GM15510 (cell line): ENCODE data around the gene NCK1.

Experiments used
- POLR2A ChIP-seq: IDR thresholded peaks from 3 replicates; pipeline ENCODE4 v1.6.1; 2011; ENCODE audit warnings: borderline replicate concordance; ENCODE audit not compliant: insufficient read length; ENCODE audit errors: extremely low read depth

The NCK1 gene

DNA sequence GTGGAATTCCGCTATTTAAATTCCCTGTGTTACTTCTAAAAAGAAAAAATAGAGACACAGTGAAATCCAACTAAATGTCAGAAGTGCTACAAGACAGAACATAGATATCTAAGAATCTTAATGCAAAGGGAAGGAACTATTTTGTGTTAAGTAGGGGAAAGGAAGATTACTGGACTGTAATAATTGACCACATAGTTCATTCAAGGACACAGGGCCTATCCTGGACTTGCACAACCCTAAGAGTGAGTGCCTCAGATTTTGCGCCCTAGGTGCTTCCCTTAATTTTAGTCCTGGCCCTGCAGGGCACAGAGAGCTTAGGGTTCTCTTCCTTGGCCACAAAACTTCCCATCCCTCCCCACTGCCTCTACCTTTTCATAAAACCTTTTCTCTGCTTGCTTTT, 92.2 kb downstream of the NCK1 start:
- no peak for TF ChIP-seq POLR2A

DNA sequence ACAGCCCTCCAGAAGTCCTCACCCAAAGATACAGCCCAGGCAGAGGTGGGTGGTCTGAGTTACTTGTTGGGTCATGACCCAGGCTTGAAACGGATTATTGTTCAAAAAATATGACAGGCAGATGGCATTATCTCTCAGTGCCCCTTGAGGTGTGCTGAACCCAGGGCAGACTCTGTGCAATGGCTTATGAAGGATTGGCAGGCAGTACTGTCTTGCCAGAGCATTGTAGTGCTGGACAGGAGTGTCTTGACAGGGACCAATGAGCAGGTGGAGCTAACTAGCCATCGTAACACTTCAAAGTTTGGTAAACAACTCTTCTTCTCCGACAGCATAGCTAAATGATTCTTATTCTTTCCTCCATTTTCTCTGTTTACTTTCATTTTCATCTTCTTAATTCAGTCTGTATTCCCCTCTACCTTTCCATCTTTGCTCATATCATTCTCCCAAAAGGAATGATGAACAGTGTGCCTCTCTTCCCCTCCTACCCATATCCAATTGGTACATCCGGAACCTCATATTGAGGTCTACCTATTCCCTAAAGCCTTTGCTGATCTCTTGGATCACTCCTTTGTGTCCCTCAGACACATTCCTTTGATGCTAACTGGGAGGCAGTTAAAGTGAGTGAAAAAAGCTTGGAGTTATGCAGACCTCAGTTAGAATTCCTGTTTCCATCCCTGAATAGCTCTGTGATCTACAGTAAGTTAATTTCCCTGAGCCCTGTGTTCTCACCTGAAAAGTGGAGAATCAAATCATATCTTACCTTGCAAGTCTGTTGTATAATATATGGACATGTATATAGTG, 93.2 kb downstream of the NCK1 start:
- TF ChIP-seq POLR2A = no peak

DNA sequence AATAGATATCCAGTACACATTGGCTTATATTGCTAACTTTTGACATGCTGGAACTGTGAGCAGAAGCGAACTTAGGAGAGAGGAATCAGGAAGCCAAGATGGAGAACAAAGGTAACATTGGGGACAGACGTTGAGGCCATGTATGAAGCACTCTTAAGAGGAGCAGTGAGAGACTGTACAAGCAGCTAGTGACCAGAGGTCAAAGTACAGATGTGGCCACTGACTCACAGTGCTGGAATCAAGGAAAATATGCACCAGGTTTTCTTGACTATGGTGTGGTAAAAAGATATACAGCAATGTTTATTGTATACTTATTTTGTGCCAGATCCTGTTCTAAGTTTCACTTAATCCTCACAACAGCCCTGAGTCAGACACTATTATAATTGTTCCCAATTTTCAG, 93.8 kb downstream of the NCK1 start:
- no peak for TF ChIP-seq POLR2A

DNA sequence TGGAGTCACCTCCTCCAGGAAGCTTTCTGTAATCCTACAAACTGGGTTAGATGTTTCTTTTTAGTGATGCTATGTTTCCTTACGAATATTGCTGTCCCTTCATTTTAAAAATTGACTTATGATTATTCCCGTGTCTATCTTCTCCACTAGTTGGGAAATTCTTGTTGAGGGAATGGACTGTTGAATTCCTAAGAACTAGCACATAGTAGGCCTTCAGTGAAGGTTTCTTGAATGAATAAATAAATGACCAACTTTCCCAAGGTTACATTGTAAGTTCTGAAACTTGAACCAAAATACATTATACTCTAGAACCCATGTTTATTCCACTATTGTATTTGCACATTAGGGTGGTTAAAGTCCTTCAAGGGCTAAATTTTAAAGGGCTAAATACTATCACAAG, 95.0 kb downstream of the NCK1 start:
- no peak for TF ChIP-seq POLR2A

DNA sequence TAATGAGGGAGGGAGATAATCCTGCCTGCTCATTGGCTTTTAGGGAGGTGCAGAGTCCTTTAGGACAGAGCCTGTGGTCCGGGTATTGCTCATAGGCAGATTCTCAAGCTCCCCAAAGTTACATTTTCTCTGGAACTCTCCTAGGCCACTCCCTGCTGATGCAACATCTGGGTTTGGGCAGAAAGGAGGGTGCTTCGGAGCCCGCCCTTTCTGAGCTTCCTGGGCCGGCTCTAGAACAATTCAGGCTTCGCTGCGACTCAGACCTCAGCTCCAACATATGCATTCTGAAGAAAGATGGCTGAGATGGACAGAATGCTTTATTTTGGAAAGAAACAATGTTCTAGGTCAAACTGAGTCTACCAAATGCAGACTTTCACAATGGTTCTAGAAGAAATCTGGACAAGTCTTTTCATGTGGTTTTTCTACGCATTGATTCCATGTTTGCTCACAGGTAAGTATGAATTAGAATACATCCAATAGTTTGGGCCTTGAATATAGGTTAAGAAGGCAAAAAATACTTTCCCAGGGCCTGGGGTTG, 95.8 kb downstream of the NCK1 start, which contains the start of gene IL20RB:
Gene IL20RB, plus strand, starts transcription at position 233 of the 538 bp plus-strand sequence. Its CDS starts 131 bp downstream, at position 364.
- no peak for TF ChIP-seq POLR2A

DNA sequence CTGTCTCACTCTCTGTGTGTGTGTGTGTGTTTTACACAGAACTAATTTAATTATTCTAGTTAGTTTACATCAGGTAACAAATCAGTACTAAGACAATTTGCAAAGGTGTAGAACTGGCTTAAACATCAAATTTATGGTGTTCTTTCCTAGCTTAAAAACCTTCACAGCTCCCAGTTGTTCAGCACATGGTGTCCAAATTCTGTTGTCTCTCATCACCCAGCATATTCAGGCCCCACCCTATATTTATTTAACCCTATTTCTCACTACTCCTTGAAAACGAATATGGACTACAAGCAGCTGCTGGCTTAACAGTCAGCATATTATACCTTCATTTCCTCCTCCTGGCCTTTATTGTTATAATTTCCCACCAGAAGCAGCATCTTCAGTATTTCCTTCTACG, 96.9 kb downstream of the NCK1 start:
- no peak for TF ChIP-seq POLR2A

DNA sequence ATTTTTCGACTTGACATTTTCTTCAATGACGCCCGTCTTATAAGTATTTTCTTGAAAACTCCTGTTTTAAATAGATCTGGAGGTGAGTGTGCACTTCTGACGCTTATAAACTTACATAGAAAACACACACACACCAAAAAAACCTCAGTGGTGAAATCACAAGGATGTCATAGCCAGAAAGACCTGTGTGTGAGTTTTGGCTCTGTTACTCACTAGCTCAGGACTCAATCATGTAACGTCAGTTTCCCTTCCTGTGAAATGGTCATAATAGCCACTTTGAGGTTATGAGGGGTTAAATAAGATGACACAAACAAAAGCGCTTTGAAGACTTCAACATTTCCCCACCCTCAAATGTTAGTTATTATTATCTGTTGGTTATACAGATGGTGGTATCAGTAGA, 97.6 kb downstream of the NCK1 start:
- TF ChIP-seq POLR2A = no peak

DNA sequence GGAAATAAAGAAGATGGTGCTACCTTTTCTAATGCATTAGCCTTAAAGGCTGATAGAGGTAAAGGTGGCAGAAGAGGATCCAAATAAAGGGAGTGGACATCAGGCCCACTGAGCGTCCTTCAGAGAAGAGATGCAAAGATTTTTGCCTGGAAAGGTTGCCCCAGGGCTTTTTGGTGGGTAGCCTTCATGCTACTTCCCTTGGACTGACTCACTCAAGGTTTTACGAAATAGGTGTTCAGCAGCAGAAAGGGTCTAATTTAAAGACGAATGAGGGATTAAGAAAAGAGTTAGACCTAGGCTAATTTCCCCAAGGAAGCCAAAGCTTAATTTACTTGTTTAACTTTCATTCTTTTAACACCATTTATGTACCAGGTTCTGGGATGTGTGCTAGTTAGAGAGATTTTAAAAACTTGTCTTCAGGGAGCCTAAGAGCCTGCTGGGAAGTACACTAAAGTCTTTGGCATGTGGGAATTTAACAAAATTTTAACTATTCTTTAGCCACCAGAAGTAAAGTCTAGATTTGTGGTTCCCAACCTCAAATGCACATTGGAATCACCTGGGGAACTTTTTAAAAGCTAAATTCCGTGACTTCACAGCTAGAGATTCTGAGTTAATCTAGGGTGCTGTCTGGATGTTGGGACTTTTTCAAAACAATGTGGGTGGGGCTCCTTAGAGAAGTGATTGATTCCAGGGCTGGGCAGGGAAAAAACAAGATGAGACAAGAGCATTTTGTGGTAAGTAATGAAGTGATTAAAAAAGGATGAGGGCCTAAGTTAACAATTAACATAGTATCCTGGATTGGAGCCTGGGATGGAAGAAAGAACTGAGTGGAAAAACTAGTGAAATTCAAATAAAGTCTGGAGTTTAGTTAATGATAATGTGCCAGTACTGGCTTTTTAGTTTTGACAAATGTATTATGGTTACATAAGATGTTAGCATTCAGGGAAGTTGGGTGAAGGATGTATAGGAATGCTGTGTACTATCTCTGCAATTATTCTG, 99.1 kb downstream of the NCK1 start:
- no peak for TF ChIP-seq POLR2A

DNA sequence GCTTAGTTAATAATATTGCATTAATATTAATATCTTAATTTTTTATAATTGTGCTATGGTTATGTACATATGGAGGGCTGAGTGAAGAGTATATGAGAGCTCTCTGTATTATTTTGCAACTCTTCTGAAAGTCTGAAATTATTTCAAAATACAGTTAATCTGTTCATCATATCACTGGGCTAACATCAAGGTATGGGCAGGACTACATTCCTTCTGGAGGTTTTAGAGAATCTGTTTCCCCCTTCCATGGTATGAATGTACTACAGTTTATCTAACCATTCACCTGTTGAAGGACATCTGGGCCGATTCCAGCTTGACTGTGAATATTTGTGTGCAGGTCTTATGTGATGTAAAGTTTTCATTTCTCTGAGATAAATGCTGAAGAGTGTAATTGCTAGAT, 100.9 kb downstream of the NCK1 start:
- TF ChIP-seq POLR2A = no peak

DNA sequence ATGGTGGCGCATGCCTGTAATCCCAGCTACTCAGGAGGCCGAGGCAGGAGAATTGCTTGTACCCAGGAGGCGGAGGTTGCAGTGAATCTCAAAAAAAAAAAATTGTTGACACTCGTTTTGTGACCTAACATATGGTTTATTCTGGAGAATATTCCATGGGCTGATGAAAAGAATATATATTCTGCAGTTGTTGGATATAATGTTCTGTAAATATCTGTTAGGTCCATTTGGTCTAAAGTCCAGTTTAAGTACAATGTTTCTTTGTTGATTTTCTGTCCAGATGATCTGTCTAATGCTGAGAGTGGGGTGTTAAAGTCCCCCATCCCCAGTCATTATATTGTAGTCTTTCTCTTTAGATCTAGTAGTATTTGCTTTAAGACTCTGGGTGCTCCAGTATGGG, 111.3 kb downstream of the NCK1 start:
- no peak for TF ChIP-seq POLR2A

DNA sequence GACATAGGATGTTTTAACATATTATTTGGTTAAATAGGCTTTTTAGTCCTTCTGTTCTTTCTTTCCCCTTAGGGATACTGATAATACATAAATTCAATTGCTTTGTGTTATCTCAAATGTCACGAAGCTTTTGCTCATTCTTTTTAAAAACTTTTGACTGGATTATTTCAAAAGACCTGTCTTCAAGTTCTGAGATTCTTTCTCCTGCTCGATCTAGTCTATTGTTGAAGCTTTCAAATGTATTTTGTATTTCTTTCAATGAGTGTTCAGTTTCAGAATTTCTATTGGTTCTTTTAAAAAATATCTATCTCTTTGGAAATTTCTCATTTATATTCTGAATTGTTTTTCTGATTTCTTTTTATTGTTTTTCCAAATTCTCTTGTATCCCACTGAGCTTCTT, 112.7 kb downstream of the NCK1 start:
- no peak for TF ChIP-seq POLR2A

DNA sequence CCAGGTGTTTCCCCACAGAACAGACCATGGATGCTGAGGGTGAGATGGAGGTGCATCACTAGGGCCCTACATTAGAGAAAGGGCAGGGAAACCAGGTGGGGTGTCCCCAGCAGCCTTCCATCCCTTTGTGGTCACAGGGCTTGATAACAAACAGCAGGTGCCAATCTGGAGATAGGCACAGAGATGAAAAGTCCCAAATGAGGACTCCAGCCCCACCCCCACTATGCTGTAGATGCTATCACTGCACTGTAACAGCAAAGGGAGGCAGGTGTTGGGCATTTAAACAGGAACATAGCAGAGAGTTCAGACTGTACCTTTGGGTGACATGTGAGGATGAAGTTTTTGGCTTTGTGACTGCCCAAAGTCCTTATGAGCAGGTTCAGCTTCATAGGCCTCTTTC, 117.2 kb downstream of the NCK1 start:
- TF ChIP-seq POLR2A = no peak

DNA sequence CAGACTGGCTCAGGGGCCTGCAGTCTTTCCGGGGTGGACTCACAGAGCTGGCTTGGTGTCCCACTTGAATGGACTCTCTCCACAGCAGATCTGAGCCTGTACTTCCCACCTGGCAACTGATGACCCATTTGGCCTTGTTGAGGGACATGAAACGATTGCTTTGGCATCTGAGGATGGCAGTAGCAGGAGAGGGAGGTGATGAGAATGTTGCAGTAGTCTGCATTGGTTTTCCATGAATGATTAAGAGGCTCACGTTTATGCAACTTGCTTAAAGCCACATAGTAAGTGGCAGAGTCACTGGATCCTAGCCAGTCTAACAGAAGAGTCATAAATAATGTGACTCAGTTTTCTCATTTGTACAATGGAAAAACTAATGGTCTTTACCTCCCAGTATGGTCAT, 117.7 kb downstream of the NCK1 start:
- no peak for TF ChIP-seq POLR2A

DNA sequence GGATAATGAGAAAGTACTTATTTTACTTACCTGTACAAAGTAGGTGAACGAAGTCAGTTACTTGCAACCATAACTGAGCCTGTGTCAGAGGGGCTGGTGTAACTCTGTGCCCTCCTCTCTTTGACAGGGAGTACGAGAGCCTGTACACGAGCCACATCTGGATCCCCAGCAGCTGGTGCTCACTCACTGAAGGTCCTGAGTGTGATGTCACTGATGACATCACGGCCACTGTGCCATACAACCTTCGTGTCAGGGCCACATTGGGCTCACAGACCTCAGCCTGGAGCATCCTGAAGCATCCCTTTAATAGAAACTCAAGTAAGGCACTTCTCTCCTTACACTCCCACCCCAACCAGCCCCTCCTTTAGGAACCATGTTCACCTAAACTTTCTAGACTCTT, 120.0 kb downstream of the NCK1 start:
- no peak for TF ChIP-seq POLR2A

DNA sequence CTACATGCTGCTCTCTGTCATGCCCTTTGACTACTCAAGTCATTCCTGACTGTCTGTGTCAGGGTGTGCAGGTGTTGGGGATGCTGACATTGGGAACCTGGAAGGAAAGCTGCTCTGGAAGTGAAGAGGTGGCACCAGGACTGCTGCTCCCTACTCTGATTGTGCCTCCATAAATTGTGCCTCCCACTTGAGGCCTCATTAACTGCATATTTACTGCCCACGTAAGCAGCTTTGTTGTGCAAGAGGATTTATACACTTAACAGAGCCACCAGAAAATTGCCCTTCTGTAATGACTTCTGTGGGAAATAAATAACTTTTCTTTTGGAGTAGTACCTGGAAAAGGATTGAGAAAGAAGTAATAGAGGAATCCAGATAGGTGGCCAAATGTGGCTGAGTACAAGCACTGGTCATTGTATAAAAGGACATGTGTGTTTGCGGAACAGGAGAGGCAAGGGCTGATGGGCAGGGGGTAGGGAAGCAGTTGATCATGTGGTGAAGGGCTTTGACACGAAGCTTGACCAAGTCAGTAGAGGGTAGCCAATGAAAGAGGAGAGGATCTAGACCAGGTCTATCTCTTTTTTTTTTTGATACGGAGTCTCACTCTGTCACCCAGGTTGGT, 120.6 kb downstream of the NCK1 start:
- TF ChIP-seq POLR2A = no peak
